Gastrocnemius medialis (tissue), 4 donors: ENCODE data around the gene TUBA3C.

ENCODE experiments used
- POLR2A ChIP-seq, 2 donors: fragments of 450-650 bp; IDR thresholded peaks; one replicate each; pipeline ENCODE4 v1.6.1; 2017; ENCODE audit warnings: antibody characterized with exemption in 2 of 2, mild to moderate bottlenecking in 2 of 2, moderate library complexity in 2 of 2
- TF ChIP-seq, protein P1 (sequence below), 5 experiments: fragments of 450-650 bp in 3 of 5; fragments of 200-600 bp in 2 of 5; sonication (generic) in 2 of 5; IDR thresholded peaks in 4 of 5; conservative IDR thresholded peaks in 1 of 5; 1 replicate in 4 of 5; 2 replicates in 1 of 5; pipeline ENCODE4 v1.5.1; 2016 to 2019; ENCODE audit warnings: antibody characterized with exemption in 5 of 5, mild to moderate bottlenecking in 3 of 5, moderate library complexity in 3 of 5

DNA sequence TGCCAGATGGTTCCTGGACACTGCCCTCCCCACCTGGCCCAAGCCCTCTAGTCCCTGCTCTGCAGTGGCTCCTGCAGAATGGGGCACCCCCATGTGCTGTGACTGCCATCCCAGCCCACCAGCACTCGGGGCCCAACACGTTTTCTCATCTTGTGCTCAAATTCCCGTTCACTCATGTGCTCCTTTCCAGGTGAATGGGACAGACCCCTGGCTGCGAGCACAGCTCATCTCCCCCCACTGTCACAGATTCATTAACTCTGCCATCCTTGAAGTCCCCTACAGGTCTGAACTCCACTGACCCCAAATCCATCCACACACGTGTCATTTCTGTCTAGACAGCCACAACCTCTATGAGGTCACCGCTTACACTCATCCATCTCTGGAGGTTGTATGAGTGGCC lies 23.6 kb downstream of the TUBA3C start:
- TF ChIP-seq, protein P1, sequence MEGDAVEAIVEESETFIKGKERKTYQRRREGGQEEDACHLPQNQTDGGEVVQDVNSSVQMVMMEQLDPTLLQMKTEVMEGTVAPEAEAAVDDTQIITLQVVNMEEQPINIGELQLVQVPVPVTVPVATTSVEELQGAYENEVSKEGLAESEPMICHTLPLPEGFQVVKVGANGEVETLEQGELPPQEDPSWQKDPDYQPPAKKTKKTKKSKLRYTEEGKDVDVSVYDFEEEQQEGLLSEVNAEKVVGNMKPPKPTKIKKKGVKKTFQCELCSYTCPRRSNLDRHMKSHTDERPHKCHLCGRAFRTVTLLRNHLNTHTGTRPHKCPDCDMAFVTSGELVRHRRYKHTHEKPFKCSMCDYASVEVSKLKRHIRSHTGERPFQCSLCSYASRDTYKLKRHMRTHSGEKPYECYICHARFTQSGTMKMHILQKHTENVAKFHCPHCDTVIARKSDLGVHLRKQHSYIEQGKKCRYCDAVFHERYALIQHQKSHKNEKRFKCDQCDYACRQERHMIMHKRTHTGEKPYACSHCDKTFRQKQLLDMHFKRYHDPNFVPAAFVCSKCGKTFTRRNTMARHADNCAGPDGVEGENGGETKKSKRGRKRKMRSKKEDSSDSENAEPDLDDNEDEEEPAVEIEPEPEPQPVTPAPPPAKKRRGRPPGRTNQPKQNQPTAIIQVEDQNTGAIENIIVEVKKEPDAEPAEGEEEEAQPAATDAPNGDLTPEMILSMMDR (IDR thresholded peaks at IDR 0.05 in 4 of 5, conservative IDR thresholded peaks at IDR 0.05 in 1 of 5), result no peak
- no peak for TF ChIP-seq POLR2A (IDR thresholded peaks at IDR 0.05)
